ENCODE measurements around the gene VPS39. TPM values are rescaled to one million over a fixed set of nuclear protein-coding genes. Genes with fewer than 3 reads are reported as not detected.

VPS39 gene
- total RNA-seq, 4 donors from 2014 or later: 59.1 to 101 (median 73.1) TPM

GRCh38 chr15:42121021-42121420 lies 87.1 kb downstream of the VPS39 start:
- TF ChIP-seq CTCF (IDR thresholded peaks at IDR 0.05) (no peak), POLR2A (IDR thresholded peaks at IDR 0.05) (no peak)
- intact Hi-C loops (cut with DNase I; ENCODE audit: low total_unique reads): no loop called here
- Histone ChIP-seq H3K4me3 (no peak overlapping the region), H3K27ac (no peak overlapping the region), H3K4me1 (no peaks in the 10 kb centered on the region), H3K36me3 (no peaks in the 10 kb centered on the region), H3K9me3 (no peaks in the 10 kb centered on the region), H3K27me3 (no peaks in the 10 kb centered on the region)
- no peak for DNase-seq

DNA sequence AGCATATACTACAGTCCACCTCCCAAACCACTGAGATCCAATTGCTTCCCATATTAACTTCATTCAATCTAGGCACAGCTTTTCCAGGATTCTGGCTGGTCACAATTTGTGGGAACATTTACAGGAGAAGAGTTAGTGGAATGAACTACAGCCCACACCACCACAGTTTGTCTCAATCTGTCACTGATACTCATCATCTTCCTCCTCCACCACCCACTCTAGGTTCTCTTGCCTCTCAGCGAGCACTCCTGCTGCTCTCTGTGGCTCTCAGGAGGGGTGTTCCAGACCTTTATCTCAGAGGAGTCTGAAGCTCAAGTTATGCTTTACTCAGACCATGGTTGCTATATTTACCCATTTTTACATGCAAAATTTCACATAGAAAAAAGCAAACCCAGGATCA lies 87.8 kb downstream of the VPS39 start:
- intact Hi-C loops (cut with DNase I; ENCODE audit: low total_unique reads): no loop called here
- no peak overlapping the region for H3K4me3 ChIP-seq
- TF ChIP-seq CTCF (IDR thresholded peaks at IDR 0.05): no peak
- no peak for TF ChIP-seq POLR2A (IDR thresholded peaks at IDR 0.05)

GRCh38 chr15:42119446-42119760 lies 88.7 kb downstream of the VPS39 start:
- Histone ChIP-seq H3K4me3 (no peak overlapping the region), H3K36me3 (no peaks in the 10 kb centered on the region), H3K27me3 (no peaks in the 10 kb centered on the region), H3K27ac (no peak overlapping the region), H3K9me3 (no peaks in the 10 kb centered on the region), H3K4me1 (no peaks in the 10 kb centered on the region)
- no peak for TF ChIP-seq CTCF (IDR thresholded peaks at IDR 0.05)
- TF ChIP-seq POLR2A (IDR thresholded peaks at IDR 0.05): no peak
- DNase-seq: no peak
- intact Hi-C loops (cut with DNase I; ENCODE audit: low total_unique reads): no loop called here

More for the DNA sequence above, 87.8 kb downstream of the VPS39 start:
- H3K27ac ChIP-seq: no peak overlapping the region
- no peaks in the 10 kb centered on the region for H3K36me3 ChIP-seq
- no peaks in the 10 kb centered on the region for H3K9me3 ChIP-seq
- DNase-seq: no peak
- H3K27me3 ChIP-seq: no peaks in the 10 kb centered on the region
- no peaks in the 10 kb centered on the region for H3K4me1 ChIP-seq

DNA sequence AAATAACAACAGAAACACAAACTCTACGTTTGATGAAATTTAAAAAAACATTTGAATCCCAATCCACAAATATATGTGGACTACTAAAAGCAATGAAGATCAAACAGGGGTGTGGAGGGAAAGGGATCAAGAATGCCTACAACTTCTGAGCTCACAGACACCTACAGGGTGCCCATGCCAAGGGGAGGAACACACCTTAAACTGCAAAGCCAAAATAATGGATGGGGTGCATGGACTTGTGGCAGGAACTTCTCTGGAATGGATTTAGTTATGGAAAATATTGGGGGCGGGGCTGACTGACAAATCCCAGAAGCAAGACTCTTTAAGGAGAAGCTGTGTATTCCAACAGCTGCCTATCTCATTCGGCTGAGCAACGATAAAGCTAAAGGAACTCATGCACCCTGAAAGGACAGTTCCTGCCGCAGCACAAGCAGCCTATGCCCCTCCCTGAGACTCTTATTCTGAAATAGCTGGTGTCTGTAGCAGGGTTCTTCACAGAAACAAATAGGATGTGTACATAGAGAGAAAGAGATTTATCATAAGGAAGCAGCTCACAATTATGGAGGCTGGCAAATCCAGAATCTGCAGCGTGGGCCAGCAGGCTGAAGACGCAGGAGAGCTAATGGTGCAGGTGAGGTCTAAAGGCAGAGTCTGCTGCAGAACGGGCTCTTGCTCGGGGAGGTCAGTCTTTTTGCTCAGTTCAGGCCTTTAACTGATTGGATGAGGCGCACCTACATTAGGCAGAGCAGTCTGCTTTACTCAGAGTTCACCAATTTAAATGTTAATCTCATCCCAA lies 89.3 kb downstream of the VPS39 start:
- no peaks in the 10 kb centered on the region for H3K36me3 ChIP-seq
- no peak overlapping the region for H3K27ac ChIP-seq
- no peak for DNase-seq
- intact Hi-C loops (cut with DNase I; ENCODE audit: low total_unique reads): no loop called here
- H3K4me1 ChIP-seq: no peaks in the 10 kb centered on the region
- TF ChIP-seq CTCF (IDR thresholded peaks at IDR 0.05) (no peak), POLR2A (IDR thresholded peaks at IDR 0.05) (no peak)
- H3K27me3 ChIP-seq: no peaks in the 10 kb centered on the region
- H3K9me3 ChIP-seq: no peaks in the 10 kb centered on the region
- H3K4me3 ChIP-seq: no peak overlapping the region

GRCh38 chr15:42111924-42112323 lies 96.2 kb downstream of the VPS39 start:
- DNase-seq: no peak
- no peaks in the 10 kb centered on the region for H3K27me3 ChIP-seq
- no peak overlapping the region for H3K4me3 ChIP-seq
- TF ChIP-seq POLR2A (IDR thresholded peaks at IDR 0.05) (no peak), CTCF (IDR thresholded peaks at IDR 0.05) (no peak)
- peaks cover 0 to 2% of the 10 kb centered on the region in 2 donors for H3K9me3 ChIP-seq
- H3K4me1 ChIP-seq: no peaks in the 10 kb centered on the region
- no peak overlapping the region for H3K27ac ChIP-seq
- no peaks in the 10 kb centered on the region for H3K36me3 ChIP-seq
- intact Hi-C loops (cut with DNase I; ENCODE audit: low total_unique reads): no loop called here

Measured in uterus (tissue), 4 donors.